ENCODE measurements around the gene ACAD10. TPM values are rescaled to one million over a fixed set of nuclear protein-coding genes. Genes with fewer than 3 reads are reported as not detected.
A peak's percentile ranks its signal among the peaks of the same experiment; 100 is the strongest.
"Not testable (repeated sequence)": the region's sequence is repeated elsewhere in the genome, so short reads cannot be mapped to it uniquely, and the experiment has no call there.

ACAD10 gene
- total RNA-seq, 1 donor = 16.4 TPM

- no peak for TF ChIP-seq CTCF (IDR thresholded peaks at IDR 0.05; ENCODE audit: insufficient read depth, low read depth, low read length)
- DNase-seq (ENCODE audit: low read depth) = no peak
- H3K4me3 ChIP-seq (ENCODE audit: low read depth, low read length) = no peak overlapping the region
These were observed 46.9 kb downstream of the ACAD10 start for GRCh38 chr12:111732786-111733185.

- no peak for TF ChIP-seq CTCF (IDR thresholded peaks at IDR 0.05; ENCODE audit: insufficient read depth, low read depth, low read length)
- no peak for DNase-seq (ENCODE audit: low read depth)
- no peak overlapping the region for H3K4me3 ChIP-seq (ENCODE audit: low read depth, low read length)
These were observed 47.6 kb downstream of the ACAD10 start for GRCh38 chr12:111733340-111733915.

GRCh38 chr12:111739524-111739923 is 53.7 kb downstream of the ACAD10 start:
- H3K4me3 ChIP-seq (ENCODE audit: low read depth, low read length); DNase-seq (ENCODE audit: low read depth): not testable (repeated sequence)

- TF ChIP-seq CTCF (IDR thresholded peaks at IDR 0.05; ENCODE audit: insufficient read depth, low read depth, low read length) = no peak
- DNase-seq (ENCODE audit: low read depth) = peak; percentile 27
- H3K4me3 ChIP-seq (ENCODE audit: low read depth, low read length) = no peak overlapping the region
These were observed 55.5 kb downstream of the ACAD10 start for GRCh38 chr12:111741235-111741812.

GRCh38 chr12:111745211-111745610 is 59.4 kb downstream of the ACAD10 start:
- TF ChIP-seq CTCF (IDR thresholded peaks at IDR 0.05; ENCODE audit: insufficient read depth, low read depth, low read length) = no peak
- no peak for DNase-seq (ENCODE audit: low read depth)
- H3K4me3 ChIP-seq (ENCODE audit: low read depth, low read length) = no peak overlapping the region

GRCh38 chr12:111747333-111747732 is 61.5 kb downstream of the ACAD10 start:
- TF ChIP-seq CTCF (IDR thresholded peaks at IDR 0.05; ENCODE audit: insufficient read depth, low read depth, low read length) = no peak

GRCh38 chr12:111748151-111748672 is 62.4 kb downstream of the ACAD10 start:
- TF ChIP-seq CTCF (IDR thresholded peaks at IDR 0.05; ENCODE audit: insufficient read depth, low read depth, low read length) = no peak
- H3K4me3 ChIP-seq (ENCODE audit: low read depth, low read length) = no peak overlapping the region
- DNase-seq (ENCODE audit: low read depth) = no peak

More at GRCh38 chr12:111747333-111747732, 61.5 kb downstream of the ACAD10 start:
- no peak for DNase-seq (ENCODE audit: low read depth)
- H3K4me3 ChIP-seq (ENCODE audit: low read depth, low read length) = no peak overlapping the region
